NT2/D1 (cell line): ENCODE data around the gene MICAL2.

Experiments
- DNase-seq: peaks from one replicate; pipeline ENCODE4 v3.0.0-alpha.2; 2011; ENCODE audit warnings: low read depth, low spot score
- H3K27me3 ChIP-seq: 2 replicates; pipeline ENCODE4 v1.6.0; 2011; ENCODE audit warnings: mild to moderate bottlenecking; ENCODE audit not compliant: insufficient read length, insufficient read depth
- H3K36me3 ChIP-seq: 2 replicates; pipeline ENCODE4 v1.6.1; 2011; ENCODE audit warnings: mild to moderate bottlenecking, low read length, mixed read lengths; ENCODE audit not compliant: insufficient read depth, insufficient read length
- H3K4me1 ChIP-seq: 2 replicates; pipeline ENCODE4 v1.5.1; 2011; ENCODE audit not compliant: insufficient read depth, insufficient read length
- H3K4me3 ChIP-seq: 2 replicates; pipeline ENCODE4 v1.5.1; 2011; ENCODE audit warnings: low read depth; ENCODE audit not compliant: insufficient read length
- H3K9ac ChIP-seq: 2 replicates; pipeline ENCODE4 v1.6.0; 2011; ENCODE audit warnings: low read depth; ENCODE audit not compliant: insufficient read length
- H3K9me3 ChIP-seq: 2 replicates; pipeline ENCODE4 v1.5.1; 2011; ENCODE audit warnings: mild to moderate bottlenecking, low read length; ENCODE audit not compliant: insufficient read depth
- SUZ12 ChIP-seq: IDR thresholded peaks from 2 replicates; pipeline ENCODE4 v1.6.1; 2011; ENCODE audit not compliant: insufficient read length, insufficient read depth; ENCODE audit errors: extremely low read depth
- YY1 ChIP-seq: IDR thresholded peaks from 2 replicates; pipeline ENCODE4 v1.6.1; 2011; ENCODE audit not compliant: insufficient read length, insufficient read depth
- ZNF274 ChIP-seq: IDR thresholded peaks from 2 replicates; pipeline ENCODE4 v1.6.1; 2011; ENCODE audit warnings: mild to moderate bottlenecking, low read depth, low read length

MICAL2 gene

GRCh38 chr11:12116425-12117032 lies 6.1 kb downstream of the MICAL2 start:
- H3K4me1 ChIP-seq = peaks cover 10% of the 10 kb centered on the region
- DNase-seq = no peak
- peaks cover 16% of the 10 kb centered on the region for H3K36me3 ChIP-seq

GRCh38 chr11:12117200-12117599 lies 6.8 kb downstream of the MICAL2 start:
- peaks cover 16% of the 10 kb centered on the region for H3K36me3 ChIP-seq
- no peaks in the 10 kb centered on the region for H3K9me3 ChIP-seq
- H3K9ac ChIP-seq = no peak overlapping the region
- no peak for DNase-seq
- peaks cover 10% of the 10 kb centered on the region for H3K4me1 ChIP-seq
- no peak overlapping the region for H3K4me3 ChIP-seq
- peaks cover 11% of the 10 kb centered on the region for H3K27me3 ChIP-seq
- no peak for TF ChIP-seq YY1
- TF ChIP-seq SUZ12 = no peak
- no peak for TF ChIP-seq ZNF274

More at GRCh38 chr11:12116425-12117032, 6.1 kb downstream of the MICAL2 start:
- H3K27me3 ChIP-seq = peaks cover 18% of the 10 kb centered on the region
- no peak overlapping the region for H3K9ac ChIP-seq
- H3K4me3 ChIP-seq = no peak overlapping the region
- H3K9me3 ChIP-seq = no peaks in the 10 kb centered on the region
- TF ChIP-seq YY1 (no peak), SUZ12 (no peak), ZNF274 (no peak)

- Histone ChIP-seq H3K36me3 (peaks cover 16% of the 10 kb centered on the region), H3K27me3 (peaks cover 8% of the 10 kb centered on the region), H3K9me3 (no peaks in the 10 kb centered on the region), H3K4me1 (peaks cover 10% of the 10 kb centered on the region), H3K9ac (no peak overlapping the region), H3K4me3 (no peak overlapping the region)
- TF ChIP-seq YY1 (no peak), ZNF274 (no peak), SUZ12 (no peak)
- no peak for DNase-seq
These were observed 7.2 kb downstream of the MICAL2 start for GRCh38 chr11:12117611-12118010.

DNA sequence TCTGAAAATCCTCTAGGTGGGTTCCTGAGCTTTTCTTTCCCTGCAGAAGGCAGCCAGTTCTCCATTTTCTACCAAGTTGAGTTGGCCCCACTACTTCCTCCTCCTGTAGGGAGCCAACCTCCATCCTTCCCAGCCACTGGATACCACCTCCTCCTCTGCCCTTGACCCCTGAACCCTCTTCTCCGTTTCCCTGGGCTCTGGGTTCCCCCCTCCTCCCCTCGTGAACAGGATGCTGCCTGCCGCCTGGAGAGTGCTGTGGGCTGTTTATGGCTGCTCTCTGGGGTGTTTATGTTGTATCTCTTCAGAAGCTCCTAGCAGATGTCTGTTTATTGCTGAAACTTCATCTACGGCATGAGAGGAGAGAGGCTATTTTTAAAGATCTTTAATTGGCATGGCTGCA lies 8.6 kb downstream of the MICAL2 start:
- TF ChIP-seq ZNF274 (no peak), SUZ12 (no peak), YY1 (no peak)
- Histone ChIP-seq H3K36me3 (peaks cover 12% of the 10 kb centered on the region), H3K4me1 (peaks cover 10% of the 10 kb centered on the region), H3K9ac (no peak overlapping the region), H3K27me3 (no peaks in the 10 kb centered on the region), H3K9me3 (no peaks in the 10 kb centered on the region), H3K4me3 (no peak overlapping the region)
- no peak for DNase-seq

DNA sequence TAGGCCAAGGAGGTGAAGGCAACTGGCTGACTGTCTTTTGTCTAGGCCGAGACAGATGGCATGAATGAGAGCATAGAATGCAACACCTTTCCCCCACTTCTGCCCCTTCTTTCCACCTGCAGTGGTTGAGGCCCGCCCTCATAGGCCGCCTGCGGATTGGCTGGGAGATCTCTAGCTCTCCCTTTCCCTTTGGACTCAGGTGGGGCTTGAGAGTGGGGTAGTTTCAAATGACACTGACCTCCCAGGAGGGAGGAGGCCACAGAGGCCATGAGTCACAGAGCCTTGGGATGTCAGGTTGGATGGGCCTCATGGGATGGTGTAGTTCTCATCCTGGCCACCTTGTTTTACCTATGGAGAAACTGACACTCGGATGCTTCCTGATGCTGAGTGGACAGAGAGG lies 9.1 kb downstream of the MICAL2 start:
- H3K9ac ChIP-seq = no peak overlapping the region
- no peaks in the 10 kb centered on the region for H3K27me3 ChIP-seq
- no peak for TF ChIP-seq ZNF274
- no peak for TF ChIP-seq SUZ12
- no peak for TF ChIP-seq YY1
- H3K9me3 ChIP-seq = no peaks in the 10 kb centered on the region
- DNase-seq = no peak
- H3K4me3 ChIP-seq = no peak overlapping the region
- peaks cover 9% of the 10 kb centered on the region for H3K36me3 ChIP-seq
- peaks cover 10% of the 10 kb centered on the region for H3K4me1 ChIP-seq

GRCh38 chr11:12120031-12121008 lies 9.9 kb downstream of the MICAL2 start:
- Histone ChIP-seq H3K9me3 (no peaks in the 10 kb centered on the region), H3K36me3 (peaks cover 5% of the 10 kb centered on the region), H3K4me3 (no peak overlapping the region), H3K9ac (no peak overlapping the region), H3K4me1 (peaks cover 10% of the 10 kb centered on the region), H3K27me3 (no peaks in the 10 kb centered on the region)
- DNase-seq = no peak
- TF ChIP-seq SUZ12 (no peak), YY1 (no peak), ZNF274 (no peak)

- Histone ChIP-seq H3K9ac (no peak overlapping the region), H3K4me3 (no peak overlapping the region), H3K27me3 (no peaks in the 10 kb centered on the region), H3K9me3 (no peaks in the 10 kb centered on the region), H3K4me1 (peaks cover 10% of the 10 kb centered on the region), H3K36me3 (peaks cover 5% of the 10 kb centered on the region)
- TF ChIP-seq ZNF274 (no peak), SUZ12 (no peak), YY1 (no peak)
- no peak for DNase-seq
These were observed 10.6 kb downstream of the MICAL2 start for GRCh38 chr11:12121011-12121410.
